HG02973 (cell line): Measurements from ENCODE around the gene NWD2.

Source experiments
- ATAC-seq: cut with Tn5 transposase; IDR thresholded peaks from one replicate; pipeline ENCODE4 v1.9.1; 2021; ENCODE audit warnings: moderate library complexity; ENCODE audit not compliant: unreplicated experiment

NWD2 gene

DNA sequence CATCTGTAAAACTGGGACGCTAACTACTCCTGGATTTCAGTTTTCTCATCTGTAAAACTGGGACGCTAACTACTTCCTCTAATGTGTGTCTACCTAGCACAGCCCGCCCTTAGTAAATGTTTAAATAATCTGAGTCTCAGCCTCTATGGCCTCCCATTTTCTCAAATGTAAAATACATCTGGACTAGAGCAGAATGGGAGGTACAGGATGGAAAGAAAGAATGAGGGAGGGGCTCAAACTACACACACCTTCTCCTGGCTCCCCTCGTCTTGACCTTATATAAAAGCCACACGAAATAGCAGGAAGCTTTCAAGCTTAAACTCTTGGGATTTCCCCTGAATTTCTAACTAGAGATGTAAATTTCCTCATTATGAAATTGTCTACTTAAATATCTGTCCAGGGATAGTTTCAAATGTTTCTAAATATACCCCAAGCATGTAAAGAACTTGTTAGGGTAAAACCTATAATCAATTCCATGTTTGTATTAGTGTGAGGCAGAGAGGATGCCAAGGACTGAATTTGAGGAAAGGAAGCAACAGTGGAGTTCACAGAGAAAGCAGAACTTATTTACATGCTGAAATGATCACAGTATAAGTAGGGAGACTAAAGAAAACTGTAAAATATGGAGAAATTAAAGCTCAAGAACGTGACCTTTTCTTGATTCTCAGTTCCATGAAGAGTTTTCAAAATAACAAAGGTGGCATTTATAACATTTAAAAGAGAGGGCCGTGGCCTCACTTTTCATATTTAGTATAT, 220.0 kb downstream of the NWD2 start:
- ATAC-seq: no peak

DNA sequence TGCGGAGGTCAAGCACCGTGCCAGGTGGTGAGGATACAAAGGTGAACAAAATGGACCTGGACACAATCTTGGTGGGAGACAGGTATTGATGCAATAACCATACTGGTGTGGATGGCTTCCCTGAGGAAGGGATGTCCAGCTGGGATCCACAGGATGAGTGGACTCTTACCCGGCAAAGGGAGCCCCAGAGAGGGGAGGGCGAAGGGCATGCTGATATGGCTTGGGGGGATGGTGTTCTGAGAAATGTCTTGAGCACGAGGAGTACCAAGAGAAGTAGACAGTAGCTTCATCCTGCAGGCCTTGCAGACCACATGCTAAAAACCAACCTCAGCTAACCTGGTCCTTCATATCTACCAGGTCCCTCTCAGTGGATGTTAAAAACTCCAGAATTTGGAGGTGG, 220.8 kb downstream of the NWD2 start:
- no peak for ATAC-seq

DNA sequence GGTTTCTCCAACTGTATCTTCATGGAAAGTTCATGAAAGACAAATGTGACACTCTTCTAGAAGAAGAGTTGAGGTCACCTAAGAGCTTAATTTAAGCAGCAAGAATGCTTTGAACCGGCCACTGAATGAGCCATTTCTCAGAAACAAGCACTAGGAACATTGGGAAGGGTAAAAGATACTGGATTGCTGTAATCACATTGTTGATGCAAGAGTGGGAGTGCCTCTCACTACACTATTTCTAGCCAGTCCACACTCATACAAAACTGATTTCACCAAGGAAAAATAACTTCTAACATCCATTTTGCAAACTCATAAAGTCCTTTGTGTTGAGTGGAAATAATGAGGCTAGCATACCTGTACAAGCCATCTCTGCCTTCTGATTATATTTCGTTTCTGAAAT, 221.3 kb downstream of the NWD2 start:
- no peak for ATAC-seq

DNA sequence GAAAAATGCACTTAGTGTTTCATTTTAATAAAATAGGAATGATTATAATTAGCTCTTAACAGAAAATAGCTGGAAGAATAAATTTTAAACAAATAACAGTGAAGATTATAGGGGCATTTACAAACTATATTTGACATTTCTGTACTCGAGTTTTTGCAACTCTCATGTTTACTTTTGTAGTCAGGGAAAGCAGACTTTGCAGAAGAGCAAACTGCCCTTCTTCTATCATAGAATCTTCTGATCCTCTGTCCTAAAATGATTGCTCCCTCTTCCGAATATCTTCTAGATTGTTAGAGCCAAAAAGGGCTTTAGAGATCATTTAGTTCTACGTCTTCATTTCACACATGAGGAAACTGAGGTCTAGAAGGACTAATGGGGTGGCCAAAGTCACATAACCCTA, 222.7 kb downstream of the NWD2 start:
- ATAC-seq: no peak

DNA sequence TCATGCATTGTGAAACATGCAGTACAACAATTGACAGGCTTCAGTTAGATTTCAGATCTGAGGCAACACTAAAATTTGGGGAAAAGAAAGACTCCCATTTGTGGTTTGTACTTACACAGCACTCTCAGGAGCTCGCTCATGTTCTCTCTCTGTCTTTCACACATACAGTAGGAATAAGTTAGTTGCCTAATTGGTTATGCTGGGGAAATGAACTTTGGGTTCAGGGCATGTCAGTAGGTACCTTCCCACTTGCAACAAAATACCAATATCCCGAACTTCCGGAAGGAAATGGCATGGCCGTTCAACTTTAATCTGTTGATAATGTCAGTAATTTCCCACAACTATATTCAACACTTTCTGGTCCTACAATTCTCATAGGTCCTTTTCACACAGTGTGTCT, 223.3 kb downstream of the NWD2 start:
- ATAC-seq: no peak

DNA sequence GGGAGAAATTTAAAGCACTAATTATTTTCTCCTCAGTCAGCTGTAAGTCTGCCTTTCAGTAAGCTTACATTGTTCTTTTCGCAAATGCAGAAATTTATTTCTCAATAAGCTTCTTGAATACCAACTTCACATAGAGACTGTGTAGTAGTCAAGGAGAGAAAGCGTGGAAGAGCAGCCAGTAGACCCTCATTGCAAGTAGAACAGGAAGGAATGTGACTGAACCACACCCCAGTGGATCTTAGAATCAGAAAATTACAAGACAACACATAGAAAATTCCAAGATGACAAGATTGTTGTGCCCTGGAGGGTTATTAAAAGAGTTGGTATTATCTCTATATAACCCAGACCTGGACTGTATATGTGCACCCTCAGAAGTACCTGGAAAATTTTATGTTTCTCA, 224.7 kb downstream of the NWD2 start:
- no peak for ATAC-seq

DNA sequence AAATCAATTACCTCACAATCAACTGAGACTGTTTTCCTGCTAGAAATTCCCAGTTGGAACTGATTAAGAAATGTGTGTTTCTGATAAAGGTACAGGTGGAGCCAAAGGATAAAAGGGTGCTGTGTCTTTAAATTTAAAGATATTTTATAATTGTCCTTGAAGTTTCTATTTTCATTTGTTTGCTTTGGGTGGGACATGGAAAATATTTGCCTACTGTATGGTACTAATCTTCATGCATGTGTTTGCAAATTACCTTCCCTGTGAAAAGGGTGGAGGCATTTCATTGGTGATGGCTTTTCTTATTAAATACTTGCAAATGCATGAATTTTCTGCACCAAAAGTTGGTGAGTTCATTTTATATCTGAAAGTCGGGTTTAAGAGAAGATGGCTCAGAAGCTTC, 225.7 kb downstream of the NWD2 start:
- ATAC-seq: no peak

DNA sequence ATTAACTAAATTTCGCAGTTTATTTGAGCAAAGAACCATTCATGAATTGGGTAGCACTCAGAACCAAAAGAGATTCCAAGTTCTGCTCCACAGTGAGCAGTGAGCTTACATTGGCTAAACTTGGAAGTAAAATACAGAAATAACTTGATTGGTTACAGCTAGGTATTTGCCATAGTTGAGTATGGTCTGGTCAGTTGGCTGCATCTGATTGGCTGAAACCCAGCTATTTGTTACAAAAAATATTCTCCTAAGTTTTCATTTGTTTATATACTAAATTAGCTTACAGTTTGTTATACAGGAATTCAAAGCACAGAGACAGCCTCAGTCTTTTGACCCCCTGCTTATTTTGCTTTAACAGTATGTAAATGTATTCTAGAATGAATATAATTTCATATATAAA, 226.6 kb downstream of the NWD2 start:
- ATAC-seq: no peak

DNA sequence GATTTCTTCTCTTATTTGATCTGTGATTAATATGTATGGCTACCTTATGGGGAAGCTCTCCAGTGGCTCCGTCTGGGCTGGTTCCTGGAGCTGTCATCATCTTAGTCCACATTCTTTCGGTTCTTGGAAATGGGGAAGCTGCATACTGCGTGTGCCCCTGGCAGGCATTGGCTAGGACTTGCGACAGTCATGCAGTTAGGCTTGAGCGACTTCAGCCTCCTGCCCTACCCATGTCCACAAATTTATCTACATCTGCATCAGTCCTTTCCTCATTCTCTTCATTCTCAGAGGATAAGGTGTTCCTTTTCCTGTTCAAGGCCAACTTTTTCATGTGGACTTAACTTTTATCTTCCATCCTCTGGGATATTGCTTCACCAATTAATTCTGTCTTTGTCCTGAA, 227.4 kb downstream of the NWD2 start:
- no peak for ATAC-seq

DNA sequence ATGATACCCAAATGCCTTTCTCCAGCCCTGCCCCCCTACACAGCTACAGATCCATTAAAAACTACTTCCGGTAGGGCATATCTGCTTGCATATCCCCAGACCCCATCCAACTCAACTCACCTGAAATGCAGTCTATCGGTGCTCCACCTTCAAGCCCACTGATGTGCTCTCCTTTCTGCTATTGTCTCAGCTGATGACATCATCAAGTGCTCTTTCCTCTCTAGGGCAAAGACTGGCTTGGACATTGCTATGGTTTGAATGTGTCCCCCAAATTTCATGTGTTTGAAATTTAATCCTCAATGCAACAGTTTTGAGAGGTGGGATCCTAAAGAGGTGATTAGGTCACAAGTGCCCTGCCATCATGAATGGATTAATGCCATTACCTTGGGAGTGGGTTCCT, 229.3 kb downstream of the NWD2 start:
- ATAC-seq: no peak

DNA sequence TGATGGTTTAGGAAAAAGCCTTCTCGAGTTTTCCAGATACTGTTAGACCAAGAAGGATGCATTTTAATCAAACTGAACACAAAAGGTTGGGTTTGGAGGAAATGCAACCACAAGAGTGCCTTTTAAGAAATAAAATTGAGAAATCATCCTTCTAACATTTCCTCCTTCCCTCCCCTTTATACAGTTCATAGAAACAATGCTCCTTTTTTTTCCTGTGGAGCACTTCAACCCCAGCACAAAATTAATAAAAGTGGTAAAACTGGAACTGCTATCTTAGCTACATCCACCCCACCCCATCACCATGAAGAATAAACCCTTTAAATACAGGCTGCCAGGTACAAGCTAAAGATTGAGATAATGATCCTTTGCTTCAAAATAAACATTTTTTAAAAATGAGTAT, 230.5 kb downstream of the NWD2 start:
- ATAC-seq: no peak

DNA sequence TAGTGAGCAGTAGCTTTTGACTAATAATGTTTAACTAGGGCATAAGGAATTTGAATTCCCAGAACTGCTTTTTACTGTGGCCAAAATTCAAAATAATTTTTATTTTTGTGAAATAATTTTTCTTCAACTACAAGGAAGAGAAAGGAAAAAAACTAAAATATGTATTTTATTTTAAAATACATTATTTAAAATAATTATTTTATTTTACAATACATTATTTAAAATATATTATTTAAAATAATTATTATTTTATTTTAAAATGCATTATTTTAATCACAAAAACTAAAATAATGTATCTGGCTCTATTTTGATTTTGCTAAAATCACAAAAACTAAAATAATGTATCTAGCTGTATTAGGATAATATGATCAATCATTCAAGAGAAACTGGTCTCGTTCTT, 231.2 kb downstream of the NWD2 start:
- ATAC-seq: no peak

DNA sequence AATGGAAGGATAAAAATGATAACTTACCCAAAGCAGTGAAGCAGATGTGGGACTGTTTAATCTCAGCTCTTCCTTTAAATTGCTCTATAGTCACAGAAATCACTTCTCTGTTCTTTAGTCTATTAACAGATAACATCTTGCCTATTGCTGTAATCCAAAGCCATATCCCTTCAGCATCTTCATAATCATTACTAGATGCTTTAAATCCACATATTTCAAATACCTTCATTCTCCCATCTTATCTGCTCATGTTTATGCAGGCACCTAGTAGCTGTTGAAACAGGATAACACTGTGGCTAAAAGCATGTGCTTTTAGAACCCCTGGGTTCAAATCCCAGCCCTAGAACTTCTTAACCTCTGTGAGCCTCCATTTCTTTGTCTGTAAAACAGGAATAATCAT, 231.7 kb downstream of the NWD2 start:
- ATAC-seq: no peak

DNA sequence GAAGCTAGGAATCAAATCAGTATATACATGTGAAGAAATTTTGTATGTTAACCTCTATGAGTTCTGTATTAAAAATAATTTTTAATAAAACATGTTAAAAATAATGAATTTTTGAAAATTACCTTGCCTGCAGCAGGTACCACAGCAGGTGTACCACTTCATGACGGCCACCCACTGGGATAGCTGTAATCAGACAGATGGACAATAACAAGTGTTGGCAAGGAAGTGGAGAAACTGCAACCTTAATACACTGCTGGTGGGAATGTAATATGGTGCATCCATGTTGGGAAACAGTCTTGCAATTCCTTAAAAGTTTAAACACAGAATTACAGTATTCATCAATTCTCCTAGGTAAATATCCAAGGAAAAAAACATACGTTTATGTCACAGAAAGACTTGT, 232.1 kb downstream of the NWD2 start:
- ATAC-seq: no peak

DNA sequence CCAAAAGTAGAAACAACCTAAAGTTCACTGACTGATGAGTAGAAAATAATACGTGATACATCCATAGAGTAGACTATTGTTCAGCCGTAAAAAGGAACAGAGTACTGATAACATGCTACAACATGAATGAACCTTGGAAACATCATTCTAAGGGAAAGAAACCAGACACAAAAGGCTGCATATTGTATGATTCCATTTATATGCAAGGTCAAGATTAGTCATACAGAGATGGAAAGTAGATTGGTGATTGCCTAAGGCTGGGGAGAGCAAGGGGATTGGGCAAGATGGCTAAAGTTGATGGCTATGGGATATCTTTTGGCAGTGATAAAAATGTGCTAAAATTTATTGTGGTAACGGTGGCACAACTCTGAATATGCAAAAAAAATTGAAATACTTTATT, 232.6 kb downstream of the NWD2 start:
- no peak for ATAC-seq

DNA sequence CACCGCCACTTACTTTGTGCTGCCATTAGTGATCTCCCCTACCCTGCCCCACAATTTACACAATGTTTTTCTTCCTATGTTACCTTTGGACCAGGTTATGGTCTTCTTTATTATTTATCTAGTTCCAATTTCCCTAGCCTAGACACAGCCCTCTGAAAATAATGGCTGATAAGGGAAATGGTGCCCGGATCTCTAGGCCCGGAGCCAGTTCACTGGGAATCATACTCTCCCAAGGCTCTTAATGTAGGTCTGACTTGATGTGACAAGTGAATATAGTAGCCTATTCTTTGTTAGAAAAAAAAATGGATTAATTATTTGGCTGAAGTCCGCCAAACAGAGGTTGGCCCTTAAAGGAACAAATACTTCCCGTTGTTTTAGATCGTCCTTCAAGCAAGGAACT, 233.6 kb downstream of the NWD2 start:
- ATAC-seq: no peak

DNA sequence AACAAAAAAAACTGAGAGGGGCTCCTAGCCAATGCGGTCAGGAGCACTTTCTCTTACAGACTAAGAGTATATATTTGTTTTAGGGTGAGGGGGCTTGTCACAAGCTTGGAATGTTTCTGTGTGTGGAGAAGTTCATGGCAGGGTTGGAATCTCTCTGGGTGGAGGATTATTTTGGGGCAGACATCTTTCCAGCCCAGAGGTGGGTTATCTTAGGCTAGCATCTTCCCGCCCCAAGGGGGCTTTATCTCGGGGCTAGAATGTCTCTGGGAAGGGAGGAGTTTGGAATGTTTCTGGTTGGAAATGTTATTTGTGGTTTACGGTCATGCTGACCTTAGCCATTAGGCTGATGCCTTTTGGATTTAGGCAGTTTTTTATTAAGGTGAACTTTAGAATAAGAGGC, 236.0 kb downstream of the NWD2 start:
- ATAC-seq: no peak

DNA sequence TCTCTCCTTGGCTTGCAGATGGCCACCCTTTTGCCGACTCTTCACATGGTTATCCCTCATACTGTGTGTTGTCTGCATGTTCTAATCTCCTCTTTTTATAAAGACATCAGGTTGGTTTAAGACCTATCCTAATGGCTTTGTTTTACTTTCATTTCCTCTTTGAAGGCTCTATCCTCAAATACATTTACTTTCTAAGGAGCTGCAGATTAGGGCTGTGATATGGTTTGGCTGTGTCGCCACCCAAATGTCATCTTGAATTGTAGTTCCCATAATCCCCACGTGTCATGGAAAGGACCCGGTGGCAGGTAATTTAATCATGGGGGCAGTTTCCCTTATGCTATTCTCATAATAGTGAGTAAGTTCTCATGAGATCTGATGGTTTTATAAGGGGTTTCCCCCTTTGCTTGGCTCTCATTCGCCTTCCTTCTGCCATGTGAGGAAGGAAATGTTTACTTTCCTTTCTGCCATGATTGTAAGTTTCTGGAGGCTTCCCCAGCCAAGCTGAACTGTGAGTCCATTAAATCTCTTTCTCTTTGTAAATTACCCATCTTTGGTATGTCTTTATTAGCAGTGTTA, 237.1 kb downstream of the NWD2 start:
- no peak for ATAC-seq

DNA sequence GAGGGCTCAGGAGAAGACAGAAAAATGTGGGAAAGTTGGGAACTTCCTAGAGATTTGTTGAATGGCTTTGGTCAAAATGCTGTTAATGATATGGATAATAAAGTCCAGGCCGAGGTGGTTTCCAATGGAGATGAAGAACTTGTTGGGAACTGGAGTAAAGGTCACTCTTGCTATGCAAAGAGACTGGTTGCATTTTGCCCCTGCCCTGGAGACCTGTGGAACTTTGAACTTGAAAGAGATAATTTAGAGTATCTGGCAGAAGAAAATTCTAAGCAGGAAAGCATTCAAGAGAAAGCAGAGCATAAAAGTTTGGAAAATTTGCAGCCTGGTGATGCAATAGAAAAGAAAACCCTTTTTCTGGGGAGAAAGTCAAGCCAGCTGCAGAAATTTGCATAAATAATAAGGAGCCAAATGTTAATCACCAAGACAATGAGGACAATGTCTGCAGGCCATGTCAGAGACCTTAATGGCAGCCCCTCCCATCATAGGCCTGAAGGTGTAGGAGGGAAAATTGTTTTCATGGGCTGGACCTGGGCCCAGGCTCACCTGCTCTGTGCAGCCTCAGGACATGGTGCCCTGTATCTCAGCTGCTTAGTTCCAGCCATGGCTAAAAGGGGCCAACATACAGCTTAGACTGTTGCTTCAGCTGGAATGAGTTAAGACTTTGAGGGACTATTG, 237.8 kb downstream of the NWD2 start:
- ATAC-seq: no peak

DNA sequence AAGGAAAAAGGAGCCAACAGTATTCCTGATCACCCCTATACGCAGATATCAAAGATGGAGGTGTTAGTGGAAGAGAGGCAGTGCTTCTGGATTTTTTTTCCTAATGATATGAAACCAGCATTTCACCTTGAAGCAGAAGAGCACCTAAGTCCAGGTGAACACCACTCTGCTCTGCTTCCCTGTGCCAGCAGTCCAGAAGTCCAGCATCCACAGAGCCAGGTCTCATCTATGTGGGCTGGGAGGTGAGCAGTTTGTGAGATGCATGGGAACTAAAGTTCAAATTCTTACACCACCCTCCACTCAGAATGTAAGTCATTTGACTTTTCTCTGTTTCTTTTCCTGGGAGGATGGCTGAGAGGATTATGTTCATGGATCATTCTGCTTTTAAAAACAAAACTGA, 239.1 kb downstream of the NWD2 start:
- ATAC-seq: no peak

DNA sequence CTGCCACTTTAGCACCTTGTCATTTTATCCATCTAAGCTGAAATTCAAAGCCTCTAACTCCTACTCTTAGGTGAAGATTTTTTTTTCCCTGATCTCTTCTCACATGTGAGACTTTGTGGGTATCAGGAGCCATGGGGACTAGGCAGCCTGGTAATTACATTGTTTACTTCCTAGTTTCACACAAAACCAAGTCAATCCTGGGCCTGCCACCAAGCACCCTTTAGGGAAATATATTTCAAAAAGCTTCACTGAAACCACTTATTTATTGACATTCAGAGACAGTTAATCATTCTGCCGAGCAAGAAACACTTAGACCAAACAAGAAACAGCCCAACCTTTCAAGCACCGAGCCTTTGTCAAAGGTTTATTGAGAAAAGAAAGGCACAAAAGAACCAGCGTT, 241.6 kb downstream of the NWD2 start:
- no peak for ATAC-seq

DNA sequence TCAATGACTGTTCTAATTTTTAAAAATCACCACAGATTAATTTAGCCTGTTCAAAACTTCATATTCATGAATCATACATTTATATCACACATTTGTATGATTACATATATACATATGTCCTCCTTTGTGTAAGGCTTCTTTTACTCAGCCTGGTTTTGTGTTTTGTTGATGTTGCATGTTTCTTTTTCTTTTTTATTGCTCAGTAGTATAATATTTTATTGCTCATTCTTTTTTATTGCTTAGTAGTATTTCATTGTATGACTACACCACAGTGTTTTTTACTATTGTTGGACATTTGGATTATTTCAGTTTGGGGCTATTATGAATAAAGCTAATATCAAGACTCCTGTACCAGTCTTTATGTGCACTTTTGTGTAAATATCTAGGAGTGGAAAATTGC, 243.1 kb downstream of the NWD2 start:
- ATAC-seq: no peak

DNA sequence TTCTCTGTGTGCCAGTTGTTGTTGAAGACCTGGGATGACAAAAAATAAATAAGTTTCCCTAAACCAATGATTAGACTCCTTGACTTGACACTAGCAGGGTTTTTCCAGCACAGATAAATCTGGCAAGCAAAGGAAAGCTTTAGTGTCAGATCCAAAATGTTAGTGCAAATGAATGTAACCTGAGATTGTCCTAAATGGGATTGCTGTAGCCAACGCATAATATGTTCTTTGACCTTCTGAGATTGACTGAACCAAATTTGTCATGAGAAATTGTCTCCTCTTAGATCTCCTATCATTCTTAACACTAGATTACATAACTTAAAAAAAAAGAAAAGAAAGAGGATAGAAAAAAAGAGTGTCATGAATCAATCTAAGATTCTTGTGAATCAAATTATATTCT, 245.2 kb downstream of the NWD2 start:
- no peak for ATAC-seq
